H1 (cell line): ENCODE data around the gene ANKRD13B. TPM values are rescaled to one million over a fixed set of nuclear protein-coding genes. Genes with fewer than 3 reads are reported as not detected.
A peak's percentile ranks its signal among the peaks of the same experiment; 100 is the strongest.

Source experiments
- BACH1 ChIP-seq: IDR thresholded peaks from 2 replicates; pipeline ENCODE4 v1.6.1; 2012; ENCODE audit warnings: low read length, improper control_type of control experiment
- KDM5A ChIP-seq: fragments of 200-600 bp; IDR thresholded peaks from 2 replicates; pipeline ENCODE4 v1.7.1; 2012; ENCODE audit warnings: mild to moderate bottlenecking, low read length, inconsistent platforms, mixed read lengths
- RAD21 ChIP-seq, 2 experiments: IDR thresholded peaks in 1 of 2; conservative IDR thresholded peaks in 1 of 2; 2 replicates each; pipeline ENCODE4 v1.6.1; 2011; ENCODE audit warnings: low read depth in 2 of 2, low read length in 2 of 2, improper control_type of control experiment in 1 of 2, inconsistent platforms in 1 of 2, mild to moderate bottlenecking in 1 of 2, moderate library complexity in 1 of 2
- RBBP5 ChIP-seq: IDR thresholded peaks from 2 replicates; pipeline ENCODE4 v1.7.1; 2012; ENCODE audit warnings: low read depth, mild to moderate bottlenecking, inconsistent platforms, low read length, moderate library complexity, borderline replicate concordance
- polyA plus RNA-seq, 7 experiments: library from polyadenylated mRNA; depleted of rRNA in 3 of 7; stranded (reverse) in 5 of 7; unstranded in 2 of 7; fragments of >200 nt in 5 of 7; fragments of 200-250 nt in 2 of 7; gene quantifications; 1 replicate in 5 of 7; 2 replicates in 1 of 7; 4 replicates in 1 of 7; pipeline versions ENCODE4 v1.2.1 to v1.2.3, GENCODE V29; 2011 to 2013; ENCODE audit warnings: missing spikeins in 2 of 7, mixed read lengths in 2 of 7
- total RNA-seq: library from RNA; stranded (reverse); fragmentation: NEBNext Ultra II Directional; extraction: Animal tissue kit (Norgen Biotek cat#: 25700); gene quantifications from 2 replicates; pipeline ENCODE4 v1.2.1, GENCODE V29; 2021

ANKRD13B gene
- total and polyA plus RNA-seq, 2 of the 8 experiments (the other 6 are each of a cell fraction or from before 2014, with no cell fraction given), result 16.4 to 48.5 TPM

DNA sequence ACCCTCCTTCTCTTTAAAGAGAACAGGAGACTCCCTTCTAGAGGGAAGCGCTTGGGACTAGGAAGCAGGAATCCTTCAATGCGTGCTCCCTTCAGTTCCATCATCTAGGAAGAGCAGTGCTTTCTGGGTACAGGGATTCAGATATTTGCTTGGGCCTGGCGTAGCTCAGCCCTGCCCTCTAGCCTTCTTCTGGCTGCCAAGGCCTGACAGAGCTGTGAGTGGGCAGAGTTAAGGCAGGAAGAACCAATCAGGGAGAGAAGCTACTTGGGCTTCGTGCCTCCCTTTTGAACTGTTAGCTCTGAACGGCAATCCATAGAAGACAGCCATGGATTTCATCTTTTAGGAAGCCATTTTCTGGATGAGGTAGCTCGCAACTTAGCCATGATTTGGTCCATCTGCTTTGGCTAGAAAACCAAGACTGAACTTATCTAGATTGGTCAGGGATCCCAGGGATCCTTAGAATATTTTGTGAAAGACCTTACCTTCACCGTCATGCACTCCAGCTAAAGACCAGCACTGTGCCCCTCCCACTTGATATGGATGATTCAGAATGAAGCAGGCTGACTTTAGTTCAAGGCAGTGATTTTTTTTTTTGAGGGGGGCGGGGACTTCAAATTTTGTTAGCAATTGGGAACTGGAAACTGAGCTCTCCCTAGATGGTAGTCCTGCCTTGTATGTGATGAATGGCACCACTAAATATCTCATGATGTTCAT lies 32.3 kb downstream of the ANKRD13B start (continued):
- TF ChIP-seq KDM5A (no peak), RAD21 (IDR thresholded peaks at IDR 0.05 in 1 of 2, conservative IDR thresholded peaks at IDR 0.05 in 1 of 2; ENCODE audit: low read depth in 2 of 2, low read length in 2 of 2) (peak in 1 of 2 experiments; percentile 37; a peak in 2 of 4 replicates), RBBP5 (no peak), BACH1 (no peak)
